CD4-positive, alpha-beta T cell treated with Interferon alpha-2 for 1 hour (primary cell): ENCODE results near the gene HACD3.
"Not testable (repeated sequence)": the region's sequence is repeated elsewhere in the genome, so short reads cannot be mapped to it uniquely, and the experiment has no call there.

ENCODE experiments used
- DNase-seq, 2 donors: peaks; one replicate each; pipeline ENCODE4 v3.0.0-alpha.2; 2020 to 2022

The HACD3 gene

GRCh38 chr15:65550681-65551098 lies 20.4 kb downstream of the HACD3 start:
- DNase-seq, result no peak

- DNase-seq, result no peak
These were observed 20.9 kb downstream of the HACD3 start for GRCh38 chr15:65551183-65551582.

GRCh38 chr15:65552851-65553250 lies 22.6 kb downstream of the HACD3 start:
- DNase-seq, result not testable (repeated sequence)

- no peak for DNase-seq
These were observed 23.4 kb downstream of the HACD3 start for GRCh38 chr15:65553691-65554090.

GRCh38 chr15:65556622-65557021 lies 26.4 kb downstream of the HACD3 start:
- DNase-seq, result no peak

GRCh38 chr15:65558336-65558735 lies 28.1 kb downstream of the HACD3 start:
- DNase-seq, result no peak

- no peak for DNase-seq
These were observed 28.9 kb downstream of the HACD3 start for GRCh38 chr15:65558997-65559760.

- no peak for DNase-seq
These were observed 29.7 kb downstream of the HACD3 start for GRCh38 chr15:65559941-65560340.

- DNase-seq, result no peak
These were observed 31.7 kb downstream of the HACD3 start for GRCh38 chr15:65561934-65562333.

- no peak for DNase-seq
These were observed 39.5 kb downstream of the HACD3 start for GRCh38 chr15:65569728-65570127.

- no peak for DNase-seq
These were observed 41.7 kb downstream of the HACD3 start for GRCh38 chr15:65571971-65572370.

GRCh38 chr15:65576664-65577063 lies 46.4 kb downstream of the HACD3 start:
- DNase-seq, result no peak

GRCh38 chr15:65577129-65577996 lies 47.1 kb downstream of the HACD3 start:
- no peak for DNase-seq

GRCh38 chr15:65578904-65579728 lies 48.9 kb downstream of the HACD3 start:
- no peak for DNase-seq

- DNase-seq, result no peak
These were observed 49.5 kb downstream of the HACD3 start for GRCh38 chr15:65579762-65580161.

- DNase-seq, result no peak
These were observed 50.0 kb downstream of the HACD3 start for GRCh38 chr15:65580287-65580686.

GRCh38 chr15:65583701-65584100 lies 53.4 kb downstream of the HACD3 start:
- DNase-seq, result peak; percentile 55 to 80

GRCh38 chr15:65584241-65584640 lies 54.0 kb downstream of the HACD3 start:
- no peak for DNase-seq

- no peak for DNase-seq
These were observed 56.8 kb downstream of the HACD3 start for GRCh38 chr15:65587094-65587493.

GRCh38 chr15:65595960-65596359 lies 65.7 kb downstream of the HACD3 start:
- peak; percentile 12 to 38 for DNase-seq

- no peak for DNase-seq
These were observed 68.2 kb downstream of the HACD3 start for GRCh38 chr15:65598468-65598867.

GRCh38 chr15:65599677-65600076 lies 69.4 kb downstream of the HACD3 start:
- no peak for DNase-seq

GRCh38 chr15:65603134-65603533 lies 72.9 kb downstream of the HACD3 start:
- no peak for DNase-seq
